Neural progenitor cell (in vitro differentiated cells): ENCODE measurements around the gene ADARB2. TPM values are rescaled to one million over a fixed set of nuclear protein-coding genes. Genes with fewer than 3 reads are reported as not detected.

Experiments
- DNase-seq: peaks from one replicate; pipeline ENCODE4 v3.0.0-alpha.2; 2016; ENCODE audit warnings: low spot score
- H2AFZ ChIP-seq: fragments of 200-600 bp; sonication (generic); replicated peaks from 2 replicates; pipeline ENCODE4 v1.6.1; 2016; ENCODE audit warnings: antibody characterized with exemption
- H3F3A ChIP-seq: fragments of 200-600 bp; sonication (generic); 2 replicates; pipeline ENCODE4 v1.6.1; 2016; ENCODE audit warnings: antibody characterized with exemption, low read depth
- H3K27ac ChIP-seq: fragments of 200-600 bp; sonication (generic); 2 replicates; pipeline ENCODE4 v1.5.1; 2016; ENCODE audit warnings: mild to moderate bottlenecking
- H3K27me3 ChIP-seq: fragments of 200-600 bp; sonication (generic); 2 replicates; pipeline ENCODE4 v1.6.1; 2016; ENCODE audit warnings: mild to moderate bottlenecking, moderate library complexity
- H3K36me3 ChIP-seq: fragments of 200-600 bp; sonication (generic); 2 replicates; pipeline ENCODE4 v1.5.1; 2016
- H3K4me1 ChIP-seq: fragments of 200-600 bp; sonication (generic); 2 replicates; pipeline ENCODE4 v1.6.1; 2016; ENCODE audit warnings: mixed run types
- H3K4me2 ChIP-seq: fragments of 200-600 bp; sonication (generic); 2 replicates; pipeline ENCODE4 v1.6.1; 2016
- H3K4me3 ChIP-seq: fragments of 200-600 bp; sonication (generic); 2 replicates; pipeline ENCODE4 v1.5.1; 2016
- H3K79me2 ChIP-seq: fragments of 200-600 bp; sonication (generic); 2 replicates; pipeline ENCODE4 v1.6.1; 2016; ENCODE audit warnings: low read depth
- H3K9ac ChIP-seq: fragments of 200-600 bp; sonication (generic); 2 replicates; pipeline ENCODE4 v1.6.1; 2016
- H3K9me3 ChIP-seq: fragments of 200-600 bp; sonication (generic); 2 replicates; pipeline ENCODE4 v1.5.1; 2016; ENCODE audit warnings: low read depth
- H4K20me1 ChIP-seq: fragments of 200-600 bp; sonication (generic); 2 replicates; pipeline ENCODE4 v1.6.1; 2016; ENCODE audit warnings: low read depth
- H3K27ac Mint-ChIP-seq: 3 replicates; pipeline ENCODE4 v1.8.0; 2021; ENCODE audit warnings: mixed read lengths
- H3K27me3 Mint-ChIP-seq: 2 replicates; pipeline ENCODE4 v1.8.0; 2022; ENCODE audit warnings: low read depth, mild to moderate bottlenecking, inconsistent platforms, moderate library complexity, mixed read lengths; ENCODE audit not compliant: insufficient read depth
- H3K36me3 Mint-ChIP-seq: 3 replicates; pipeline ENCODE4 v1.8.0; 2021; ENCODE audit warnings: mixed read lengths
- H3K4me1 Mint-ChIP-seq: 3 replicates; pipeline ENCODE4 v1.8.0; 2021; ENCODE audit warnings: mixed read lengths
- H3K4me3 Mint-ChIP-seq: 3 replicates; pipeline ENCODE4 v1.8.0; 2021; ENCODE audit warnings: mild to moderate bottlenecking, moderate library complexity, mixed read lengths
- H3K9me3 Mint-ChIP-seq: 3 replicates; pipeline ENCODE4 v1.8.0; 2020; ENCODE audit warnings: mixed read lengths
- CTCF ChIP-seq: fragments of 200-600 bp; sonication (generic); IDR thresholded peaks from 2 replicates; pipeline ENCODE4 v1.5.1; 2017; ENCODE audit warnings: antibody characterized with exemption, mild to moderate bottlenecking
- EZH2 ChIP-seq: fragments of 200-600 bp; sonication (generic); IDR thresholded peaks from 2 replicates; pipeline ENCODE4 v1.6.1; 2017; ENCODE audit warnings: antibody characterized with exemption, mild to moderate bottlenecking, moderate library complexity
- EZH2phosphoT487 ChIP-seq: fragments of 200-600 bp; sonication (generic); IDR thresholded peaks from 2 replicates; pipeline ENCODE4 v1.6.1; 2017; ENCODE audit warnings: antibody characterized with exemption
- total RNA-seq: library from RNA; depleted of rRNA; stranded (reverse); fragments of >200 nt; gene quantifications from 2 replicates; pipeline ENCODE4 v1.2.3, GENCODE V29; 2015; ENCODE audit warnings: low replicate concordance

ADARB2 gene
- total RNA-seq, 1 donor from 2014 or later = not detected

DNA sequence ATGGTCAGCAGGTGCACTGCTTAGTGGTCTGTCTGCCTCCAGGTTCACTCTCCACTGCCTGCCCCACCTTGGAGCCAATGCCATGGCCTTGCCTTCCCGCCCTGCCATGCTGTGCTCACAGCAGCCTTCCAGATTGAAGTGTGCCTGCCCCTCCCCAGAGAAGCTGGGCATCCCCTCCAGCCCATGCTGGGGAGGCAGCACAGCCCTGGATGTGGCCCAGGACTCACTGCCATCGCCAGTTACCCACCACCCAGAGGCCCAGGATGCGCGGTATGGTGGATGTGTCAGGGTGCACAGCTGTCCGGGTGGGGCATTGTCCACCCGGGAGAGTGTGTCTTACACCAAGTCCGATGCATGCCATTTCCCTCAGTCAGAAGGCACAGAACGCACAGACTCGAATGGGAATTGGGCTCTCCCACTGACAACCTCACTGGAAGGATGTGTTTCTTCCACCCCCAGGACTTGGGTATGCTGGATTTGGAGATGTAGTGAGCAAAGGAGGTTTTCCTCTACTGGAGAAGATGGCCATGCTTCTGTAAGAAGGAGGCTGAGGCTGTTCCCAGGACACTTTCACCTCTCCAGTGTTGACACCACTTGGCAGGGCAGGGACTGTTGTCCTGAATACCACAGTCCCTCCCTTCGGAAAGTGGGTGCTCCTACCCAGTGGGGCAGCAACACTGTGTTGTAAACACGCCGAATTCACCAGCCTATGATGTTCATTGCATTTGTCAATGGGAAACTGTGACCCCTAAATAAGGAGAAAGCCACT is 122.0 kb downstream of the ADARB2 start:
- Histone ChIP-seq H3K9ac (no peak overlapping the region), H3K79me2 (no peaks in the 10 kb centered on the region), H4K20me1 (no peaks in the 10 kb centered on the region), H2AFZ (no peak overlapping the region), H3K4me1 (peaks cover 19% of the 10 kb centered on the region), H3K27me3 (no peaks in the 10 kb centered on the region), H3K9me3 (peaks cover 12% of the 10 kb centered on the region), H3K4me2 (no peak overlapping the region), H3K4me3 (no peak overlapping the region), H3K27ac (no peak overlapping the region), H3F3A (peaks cover 2% of the 10 kb centered on the region), H3K36me3 (no peaks in the 10 kb centered on the region)
- Mint-ChIP-seq H3K4me3 (no peak overlapping the region), H3K4me1 (peaks cover 38% of the 10 kb centered on the region), H3K27ac (no peak overlapping the region), H3K9me3 (peaks cover 7% of the 10 kb centered on the region), H3K27me3 (peaks cover 2% of the 10 kb centered on the region), H3K36me3 (no peaks in the 10 kb centered on the region)
- DNase-seq = no peak
- TF ChIP-seq EZH2phosphoT487 (no peak), CTCF (no peak), EZH2 (no peak)

GRCh38 chr10:1613511-1613910 is 123.8 kb downstream of the ADARB2 start:
- no peak overlapping the region for H2AFZ ChIP-seq
- peaks cover 14% of the 10 kb centered on the region for H3F3A ChIP-seq
- H3K36me3 Mint-ChIP-seq = no peaks in the 10 kb centered on the region
- H3K27ac ChIP-seq = no peak overlapping the region
- peaks cover 33% of the 10 kb centered on the region for H3K4me1 ChIP-seq
- no peaks in the 10 kb centered on the region for H3K36me3 ChIP-seq
- H3K9ac ChIP-seq = no peak overlapping the region
- H4K20me1 ChIP-seq = no peaks in the 10 kb centered on the region
- H3K4me3 ChIP-seq = no peak overlapping the region
- H3K9me3 ChIP-seq = peaks cover under 1% of the 10 kb centered on the region
- H3K4me1 Mint-ChIP-seq = peaks cover 56% of the 10 kb centered on the region
- H3K4me2 ChIP-seq = no peak overlapping the region
- H3K27me3 ChIP-seq = no peaks in the 10 kb centered on the region
- no peak overlapping the region for H3K27ac Mint-ChIP-seq
- TF ChIP-seq CTCF = no peak
- no peak for TF ChIP-seq EZH2
- TF ChIP-seq EZH2phosphoT487 = no peak
- H3K4me3 Mint-ChIP-seq = no peak overlapping the region
- DNase-seq = no peak
- H3K9me3 Mint-ChIP-seq = no peaks in the 10 kb centered on the region
- H3K79me2 ChIP-seq = no peaks in the 10 kb centered on the region
- no peaks in the 10 kb centered on the region for H3K27me3 Mint-ChIP-seq

GRCh38 chr10:1612908-1613307 is 124.4 kb downstream of the ADARB2 start:
- H3K27ac Mint-ChIP-seq = no peak overlapping the region
- peaks cover 59% of the 10 kb centered on the region for H3K4me1 Mint-ChIP-seq
- DNase-seq = no peak

More at GRCh38 chr10:1612908-1613307, 124.4 kb downstream of the ADARB2 start:
- Histone ChIP-seq H3K9me3 (no peaks in the 10 kb centered on the region), H3K9ac (no peak overlapping the region), H3K36me3 (no peaks in the 10 kb centered on the region), H3K27me3 (no peaks in the 10 kb centered on the region), H3K4me3 (no peak overlapping the region), H3K4me2 (peak overlapping the region; percentile 16), H3F3A (peaks cover 17% of the 10 kb centered on the region), H3K79me2 (no peaks in the 10 kb centered on the region), H4K20me1 (no peaks in the 10 kb centered on the region), H2AFZ (no peak overlapping the region), H3K27ac (no peak overlapping the region), H3K4me1 (peaks cover 39% of the 10 kb centered on the region)
- Mint-ChIP-seq H3K9me3 (no peaks in the 10 kb centered on the region), H3K4me3 (no peak overlapping the region), H3K27me3 (peaks cover 2% of the 10 kb centered on the region), H3K36me3 (no peaks in the 10 kb centered on the region)
- TF ChIP-seq CTCF = no peak
- TF ChIP-seq EZH2 = no peak
- TF ChIP-seq EZH2phosphoT487 = no peak
